CD4-positive, alpha-beta T cell treated with Interleukin-17A for 4 hours (primary cell): ENCODE data around the gene SERTAD3.
"Not testable (repeated sequence)": the region's sequence is repeated elsewhere in the genome, so short reads cannot be mapped to it uniquely, and the experiment has no call there.

Experiments
- DNase-seq: peaks from one replicate; pipeline ENCODE4 v3.0.0-alpha.2; 2020; ENCODE audit warnings: mixed read lengths

Gene SERTAD3, protein sequence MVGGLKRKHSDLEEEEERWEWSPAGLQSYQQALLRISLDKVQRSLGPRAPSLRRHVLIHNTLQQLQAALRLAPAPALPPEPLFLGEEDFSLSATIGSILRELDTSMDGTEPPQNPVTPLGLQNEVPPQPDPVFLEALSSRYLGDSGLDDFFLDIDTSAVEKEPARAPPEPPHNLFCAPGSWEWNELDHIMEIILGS

DNA sequence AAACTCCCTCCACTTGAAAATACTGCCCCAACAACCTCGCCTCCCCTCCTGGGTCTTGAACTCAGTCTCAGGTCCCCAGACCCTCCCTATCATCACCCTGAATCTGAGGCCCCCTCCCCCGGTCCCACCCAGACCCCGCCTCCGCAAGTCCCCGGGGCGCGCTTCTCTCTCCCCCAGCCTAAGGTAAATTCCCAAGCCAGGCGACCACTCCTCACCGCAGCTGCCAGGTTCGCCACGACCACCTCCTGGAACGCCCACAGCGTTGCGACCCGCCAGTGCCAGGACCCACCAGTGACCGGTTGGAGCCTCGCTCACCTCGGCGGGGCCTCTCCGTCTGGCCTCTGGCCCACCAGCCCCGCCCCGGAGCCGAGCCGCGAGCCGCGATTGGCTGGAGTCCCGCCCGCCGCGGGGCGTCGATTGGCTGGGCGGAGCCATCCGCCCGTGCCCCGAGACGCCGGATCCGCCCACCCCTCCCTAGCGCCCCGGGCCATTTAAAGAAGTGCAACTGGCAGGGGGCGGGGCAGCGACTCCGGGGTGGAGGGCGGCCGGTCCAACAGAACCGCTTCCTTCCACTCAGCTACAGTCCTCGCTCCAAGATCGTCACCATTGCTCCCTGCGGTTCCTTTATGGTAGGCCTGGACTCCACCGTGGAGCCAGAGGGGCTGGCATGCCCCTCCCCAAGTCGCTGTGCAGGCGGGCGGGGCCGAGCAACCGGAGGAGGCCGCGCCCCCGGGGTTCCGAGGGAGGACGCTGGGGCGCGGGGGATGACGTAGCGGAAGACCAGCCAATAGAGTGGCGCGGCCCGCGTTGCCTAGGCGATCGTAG, at the start of gene SERTAD3:
Gene SERTAD3 (minus strand): TSS at position 336 of the 825 bp plus-strand sequence. CDS start 2,255 bp downstream, outside the sequence.
- peak; percentile 98 for DNase-seq

DNA sequence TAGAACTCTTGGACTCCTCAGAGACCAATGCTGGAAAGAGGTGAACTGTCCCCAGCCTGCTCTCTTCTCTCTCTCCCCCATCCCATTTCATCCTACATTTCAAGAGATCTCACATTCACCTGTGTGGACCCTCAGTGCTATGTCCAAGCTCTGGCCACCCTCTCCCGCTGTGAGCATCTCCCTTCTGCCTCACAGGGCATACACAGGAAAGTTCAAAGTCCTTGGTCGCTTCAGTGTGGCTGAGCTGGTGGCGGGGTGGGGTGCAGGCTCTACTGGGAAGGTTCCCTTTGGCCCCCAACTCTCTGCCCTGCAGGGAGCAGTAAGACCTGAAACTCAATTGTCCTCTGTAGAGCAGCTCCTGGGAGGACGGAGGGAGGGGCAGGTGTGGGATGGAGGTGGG, 49.6 kb upstream of the SERTAD3 start:
- no peak for DNase-seq

DNA sequence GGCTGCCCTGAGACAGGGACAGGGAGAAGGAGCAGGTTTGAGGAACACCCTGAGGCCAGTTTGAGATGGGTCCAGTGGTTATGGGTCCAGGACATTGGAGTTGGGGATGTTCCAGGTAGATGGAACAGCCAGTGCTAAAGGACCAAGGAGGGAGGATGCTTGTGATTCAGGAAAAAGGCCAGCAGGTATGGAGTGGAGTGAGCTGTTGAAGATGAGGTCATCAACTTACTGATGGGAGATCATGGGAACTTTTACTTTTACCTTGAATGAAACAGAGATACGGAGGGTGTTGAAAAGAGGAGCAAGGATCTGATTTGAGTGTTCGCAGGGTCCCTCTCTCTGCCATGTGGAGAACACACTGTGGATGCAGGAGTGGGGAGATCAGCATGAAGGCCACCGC, 48.1 kb upstream of the SERTAD3 start:
- DNase-seq: no peak

DNA sequence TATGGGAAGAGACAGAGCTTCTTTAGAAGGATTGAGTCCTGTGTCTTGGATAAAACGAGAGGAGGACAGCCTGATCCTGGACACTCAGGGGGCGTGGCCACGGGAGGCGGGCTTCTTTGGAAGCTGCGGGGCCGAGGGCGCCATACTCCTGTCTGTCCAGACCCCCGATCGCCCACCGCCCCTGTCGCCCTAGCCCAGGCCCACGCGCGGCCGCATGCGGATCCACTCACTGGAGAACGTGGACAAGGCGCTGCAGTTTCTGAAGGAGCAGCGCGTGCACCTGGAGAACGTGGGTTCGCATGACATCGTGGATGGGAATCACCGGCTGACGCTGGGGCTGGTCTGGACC, 45.7 kb upstream of the SERTAD3 start:
- no peak for DNase-seq

DNA sequence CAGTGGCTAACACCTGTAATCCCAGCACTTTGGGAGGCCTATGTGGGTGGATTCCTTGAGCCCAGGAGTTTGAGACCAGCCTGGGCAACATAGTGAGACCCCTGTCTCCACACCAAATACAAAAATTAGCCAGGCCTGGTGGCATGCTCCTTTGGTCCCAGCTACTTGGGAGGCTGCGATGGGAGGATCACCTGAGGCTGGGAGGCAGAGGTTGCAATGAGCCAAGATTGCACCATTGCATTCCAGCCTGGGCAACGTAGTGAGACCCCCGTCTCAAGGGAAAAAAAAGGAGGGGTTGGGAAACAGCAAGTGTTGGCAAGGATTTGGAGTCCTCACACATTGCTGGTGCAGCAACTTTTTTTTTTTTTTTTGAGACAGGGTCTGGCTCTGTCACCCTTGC, 41.9 kb upstream of the SERTAD3 start:
- no peak for DNase-seq

DNA sequence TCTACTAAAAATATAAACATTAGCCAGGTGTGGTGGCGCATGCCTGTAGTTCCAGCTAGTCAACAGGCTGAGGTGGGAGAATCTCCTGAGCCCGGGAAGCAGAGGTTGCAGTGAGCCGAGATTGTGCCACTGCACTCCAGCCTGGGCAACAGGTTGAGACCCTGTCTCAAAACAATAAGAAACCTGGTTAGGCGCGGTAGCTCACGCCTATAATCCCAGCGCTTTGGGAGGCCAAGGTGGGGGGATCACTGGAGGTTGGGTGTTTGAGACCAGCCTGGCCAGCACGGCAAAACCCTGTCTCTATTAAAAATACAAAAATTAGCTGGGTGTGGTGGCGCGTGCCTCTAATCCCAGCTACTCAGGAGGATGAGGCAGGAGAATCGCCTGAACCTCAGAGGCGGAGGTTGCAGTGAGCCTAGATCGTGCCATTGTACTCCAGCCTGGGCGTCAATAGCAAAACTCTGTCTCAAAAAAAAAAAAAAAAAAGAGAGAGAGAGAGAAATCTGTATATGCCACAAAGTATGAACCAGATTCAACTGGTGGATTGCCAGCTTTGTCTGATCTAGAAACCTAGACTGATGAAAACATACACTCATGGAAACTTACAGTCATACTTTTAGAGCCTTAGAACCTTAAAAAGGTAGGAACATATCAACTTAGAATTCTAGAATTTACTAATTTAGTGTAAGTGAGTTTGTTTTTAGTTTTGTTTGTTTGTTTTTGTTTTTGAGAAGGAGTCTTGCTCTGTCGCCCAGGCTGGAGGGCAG, 31.9 kb upstream of the SERTAD3 start:
- DNase-seq: not testable (repeated sequence)

DNA sequence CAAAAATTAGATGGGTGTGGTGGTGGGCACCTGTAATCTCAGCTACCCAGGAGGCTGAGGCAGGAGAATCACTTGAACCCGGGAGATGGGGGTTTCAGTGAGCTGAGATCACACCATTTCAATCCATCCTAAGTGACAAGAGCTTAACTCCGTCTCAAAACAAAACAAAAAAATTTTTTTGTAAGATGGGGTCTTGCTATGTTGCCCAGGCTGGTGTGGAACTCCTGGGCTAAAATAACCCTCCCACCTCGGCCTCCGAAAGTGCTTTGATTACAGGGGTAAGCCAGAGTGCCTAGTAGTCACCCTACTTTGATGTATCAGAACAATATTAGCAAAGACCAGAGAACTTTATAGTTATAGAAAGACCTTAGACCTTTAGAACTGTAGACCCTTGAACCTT, 30.6 kb upstream of the SERTAD3 start:
- DNase-seq: no peak

DNA sequence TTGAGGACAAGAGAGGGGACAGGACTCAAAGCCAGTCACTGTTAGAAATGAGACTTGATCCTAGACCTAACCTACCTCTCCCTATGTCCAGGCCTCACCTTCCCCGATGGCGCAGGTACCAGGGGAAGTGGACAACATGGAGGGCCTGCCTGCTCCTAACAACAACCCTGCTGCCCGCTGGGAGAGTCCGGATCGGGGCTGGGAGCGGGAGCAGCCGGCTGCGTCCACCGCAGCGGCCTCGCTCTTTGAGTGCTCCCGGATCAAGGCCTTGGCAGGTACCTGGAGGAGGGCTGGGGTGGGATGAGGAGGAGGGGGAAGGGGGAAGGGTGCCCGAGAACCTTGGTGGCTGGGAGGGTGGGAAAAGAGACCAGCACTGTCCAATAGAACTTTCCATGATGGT, 28.4 kb upstream of the SERTAD3 start:
- no peak for DNase-seq

DNA sequence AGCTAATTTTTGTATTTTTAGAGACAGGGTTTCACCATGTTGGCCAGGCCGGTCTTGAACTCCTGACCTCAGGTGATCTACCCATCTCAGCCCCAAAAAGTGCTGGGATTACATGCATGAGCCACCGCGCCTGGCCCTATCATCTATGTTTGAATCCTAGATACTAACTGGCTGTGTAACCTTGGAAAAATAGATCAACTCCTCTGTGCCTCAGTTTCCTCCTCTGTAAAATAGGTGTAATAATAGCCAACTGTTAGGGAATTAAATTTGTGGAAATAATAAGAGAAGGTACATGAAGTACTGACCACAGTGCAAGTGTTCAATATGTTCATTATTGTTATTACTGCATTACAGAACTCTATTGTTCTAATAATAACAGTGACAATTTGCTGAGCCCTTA, 27.0 kb upstream of the SERTAD3 start:
- no peak for DNase-seq

DNA sequence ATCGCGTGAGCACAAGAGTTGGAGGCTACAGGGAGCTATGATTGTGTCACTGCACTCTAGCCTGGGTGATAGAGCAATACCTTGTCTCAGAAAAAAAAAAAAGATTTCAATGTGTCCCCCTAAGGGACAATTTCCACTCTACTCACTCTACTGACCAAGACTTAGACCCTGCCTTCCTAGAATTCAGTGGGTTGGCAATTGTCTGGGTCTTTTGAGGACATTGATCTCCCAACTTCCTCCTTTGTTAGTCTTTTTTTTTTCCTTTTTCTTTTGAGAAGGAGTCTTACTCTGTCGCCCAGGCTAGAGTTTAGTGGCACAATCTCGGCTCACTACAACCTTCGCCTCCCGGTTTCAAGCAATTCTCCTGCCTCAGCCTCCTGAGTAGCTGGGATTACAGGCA, 24.9 kb upstream of the SERTAD3 start:
- no peak for DNase-seq

DNA sequence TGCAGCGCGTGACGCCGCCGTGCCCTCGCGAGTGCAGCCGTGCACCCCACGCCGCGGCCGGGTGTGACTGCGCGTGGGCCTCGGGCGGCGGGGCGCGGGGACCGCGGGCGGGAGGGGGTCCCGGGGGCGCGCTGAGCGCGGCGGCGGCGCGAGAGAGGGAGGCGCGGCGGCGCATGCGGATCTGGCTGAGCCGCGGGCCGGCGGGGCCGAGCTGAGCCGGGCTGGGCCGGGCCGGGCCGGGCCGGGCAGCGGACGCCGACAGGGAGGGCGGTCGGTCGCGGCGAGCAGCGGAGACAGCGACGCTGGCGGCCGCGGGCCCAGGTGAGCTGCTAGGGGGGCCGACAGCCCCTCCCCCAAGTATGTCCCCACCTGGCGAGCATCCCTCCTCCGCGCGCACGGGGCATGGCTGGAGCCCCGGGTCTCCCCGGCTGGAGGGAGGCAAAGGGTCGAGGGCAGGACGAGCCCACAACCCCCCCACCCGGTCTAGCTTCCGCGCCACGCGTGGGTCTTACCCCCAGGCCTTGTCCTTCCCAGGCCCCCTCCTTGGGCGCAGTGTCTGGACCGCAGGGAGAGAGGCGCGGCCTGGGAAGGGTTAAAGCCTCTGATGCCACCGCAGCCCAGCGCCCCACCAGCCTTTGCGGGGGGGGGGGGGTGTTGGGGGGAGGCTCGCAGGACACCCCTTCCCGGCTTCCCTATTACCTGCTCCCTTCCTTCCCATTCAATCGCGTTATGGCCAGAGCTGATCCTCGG, 23.0 kb upstream of the SERTAD3 start, which contains the start of gene SPTBN4:
Gene SPTBN4 (plus strand): TSS at position 17 of the 750 bp plus-strand sequence. CDS start 5,621 bp downstream, outside the sequence.
- peak; percentile 6 for DNase-seq

DNA sequence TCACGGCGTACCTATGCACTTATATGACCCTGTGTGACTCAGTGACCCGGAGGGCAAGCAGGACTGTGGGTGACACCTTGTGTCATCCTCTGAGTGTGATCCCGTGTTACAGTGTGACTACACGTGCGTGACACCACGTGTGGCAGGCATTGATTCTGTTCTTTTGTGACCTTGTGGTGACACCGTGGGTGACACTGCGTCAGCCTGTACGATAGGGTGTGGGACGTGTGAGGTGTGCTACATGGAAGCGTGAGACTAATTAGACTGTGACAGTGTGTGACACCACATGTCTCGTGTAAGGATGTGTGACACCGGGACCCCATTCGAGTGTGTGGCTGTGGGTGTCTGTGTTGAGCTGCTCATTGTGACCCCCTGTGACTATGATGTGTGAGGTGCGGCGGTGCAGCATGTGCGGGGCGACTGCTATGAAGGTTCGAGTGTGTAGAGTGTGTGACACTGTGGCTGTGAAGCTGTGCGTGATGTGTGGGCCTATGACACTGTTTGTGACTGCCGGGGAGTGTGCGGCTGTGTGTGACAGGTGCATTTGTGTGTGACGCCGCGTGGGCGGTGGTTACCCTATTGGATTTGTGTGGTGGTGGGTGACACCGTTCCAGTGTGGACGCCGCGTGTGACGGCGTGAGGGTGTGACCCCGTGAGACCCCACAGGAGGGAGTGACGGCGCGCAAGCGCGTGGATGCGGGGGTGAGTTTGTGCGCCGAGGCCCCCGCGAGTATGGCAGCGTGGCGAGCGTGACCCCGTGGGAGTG, 22.3 kb upstream of the SERTAD3 start:
- DNase-seq: peak; percentile 31

DNA sequence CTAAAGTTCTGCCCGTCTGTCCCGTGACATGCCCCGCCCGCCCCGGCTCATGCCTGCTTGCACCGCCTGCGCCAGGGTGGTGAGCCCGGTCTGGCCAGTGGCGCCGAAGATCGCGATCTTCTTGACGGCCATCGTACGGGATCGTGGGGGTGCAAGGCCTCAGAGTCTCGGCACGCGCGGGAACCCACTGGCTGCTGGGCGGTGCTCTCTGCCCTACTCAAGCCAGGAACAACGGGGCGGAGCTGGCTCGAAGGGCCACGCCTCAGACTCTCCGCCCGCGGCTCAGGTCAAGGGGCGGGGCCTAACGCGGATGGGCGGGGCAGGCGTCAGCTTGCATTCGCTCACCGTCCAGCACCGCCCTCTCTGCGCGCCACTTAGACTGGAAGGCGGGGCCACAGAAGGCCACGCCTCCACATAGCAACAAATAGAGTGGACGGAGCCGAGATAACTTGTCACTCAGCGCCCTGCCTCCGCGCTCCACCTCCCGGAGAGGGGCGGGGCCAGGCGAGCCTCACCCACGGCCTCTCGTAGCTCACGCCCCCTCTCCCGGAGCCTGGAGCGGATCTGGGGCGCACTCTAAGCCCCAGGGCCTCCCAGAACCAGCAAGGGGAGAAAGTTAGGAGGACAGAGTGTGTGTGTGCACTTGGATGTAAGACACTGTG, 21.6 kb upstream of the SERTAD3 start, which contains the start of gene BLVRB:
Gene BLVRB (minus strand): TSS at position 189 of the 662 bp plus-strand sequence. CDS start 57 bp downstream, at position 132.
- DNase-seq: peak; percentile 100

DNA sequence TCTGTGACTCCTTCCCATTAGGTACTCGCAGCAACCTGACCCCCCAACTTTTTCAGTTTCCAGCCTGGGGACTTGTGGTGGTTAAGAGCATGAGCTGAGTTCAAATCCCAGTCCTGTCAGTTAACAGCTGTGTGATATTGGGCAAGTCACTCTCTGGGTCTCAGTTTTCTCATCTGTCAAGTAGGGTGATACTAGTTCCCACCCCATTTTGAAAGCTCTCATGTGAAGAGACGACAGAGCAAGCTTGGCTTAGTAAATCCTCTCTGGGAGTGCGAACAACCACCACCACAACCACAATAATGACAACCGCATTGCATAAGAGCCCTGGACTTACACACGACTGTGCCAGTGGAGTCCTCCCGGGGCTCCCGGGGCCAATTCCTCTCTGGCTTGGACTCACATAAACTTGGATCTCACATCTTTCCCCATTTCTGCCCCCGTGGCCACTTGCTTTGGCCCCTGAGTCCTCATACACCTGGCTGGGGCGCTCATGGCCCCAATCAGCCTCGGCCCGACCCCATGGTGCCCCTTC, 21.0 kb upstream of the SERTAD3 start:
- no peak for DNase-seq

DNA sequence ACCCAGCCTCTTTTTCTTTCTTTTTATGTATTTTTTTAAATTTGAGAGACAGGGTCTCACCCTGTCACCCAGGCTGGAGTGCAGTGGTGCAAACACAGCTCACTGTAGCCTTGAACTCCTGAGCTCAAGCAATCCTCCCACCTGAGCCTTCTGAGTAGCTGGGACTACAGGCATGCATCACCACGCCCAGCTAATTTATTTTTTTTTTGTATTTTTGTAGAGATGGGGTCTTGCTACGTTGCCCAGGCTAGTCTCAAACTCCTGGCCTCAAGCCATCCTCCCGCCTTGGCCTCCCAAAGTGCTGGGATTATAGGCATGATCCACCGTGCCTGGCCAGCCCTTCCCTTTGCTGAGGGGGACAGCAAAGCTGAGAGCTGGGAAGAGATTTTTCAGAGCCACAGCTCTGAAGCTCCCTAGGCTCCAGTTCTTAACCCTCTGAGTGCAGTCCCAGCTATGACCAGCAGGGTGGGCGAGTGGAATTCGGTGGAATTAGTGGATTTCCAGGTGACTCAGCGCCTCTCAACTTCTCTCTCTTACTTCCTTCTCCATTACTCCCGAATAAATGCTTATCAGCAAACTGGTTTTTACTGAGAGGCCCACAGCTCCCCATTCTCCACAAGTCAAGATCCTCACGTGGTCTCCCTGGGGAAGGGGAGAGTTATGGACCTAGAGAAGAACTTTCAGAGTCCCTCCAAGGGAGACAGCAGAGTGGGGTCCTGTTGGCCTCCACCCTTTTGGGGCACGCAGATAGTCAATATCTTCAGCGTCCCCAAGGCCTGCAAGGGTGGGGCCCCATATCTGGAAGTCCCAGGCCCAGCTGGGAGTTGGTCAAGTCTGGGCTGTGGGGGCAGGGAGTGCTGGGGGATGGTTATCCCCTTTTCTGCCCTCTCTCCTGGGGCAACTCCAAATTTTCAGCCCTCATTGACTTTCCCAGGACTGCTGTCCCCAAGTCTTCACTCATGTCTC, 20.2 kb upstream of the SERTAD3 start:
- DNase-seq: peak; percentile 83

DNA sequence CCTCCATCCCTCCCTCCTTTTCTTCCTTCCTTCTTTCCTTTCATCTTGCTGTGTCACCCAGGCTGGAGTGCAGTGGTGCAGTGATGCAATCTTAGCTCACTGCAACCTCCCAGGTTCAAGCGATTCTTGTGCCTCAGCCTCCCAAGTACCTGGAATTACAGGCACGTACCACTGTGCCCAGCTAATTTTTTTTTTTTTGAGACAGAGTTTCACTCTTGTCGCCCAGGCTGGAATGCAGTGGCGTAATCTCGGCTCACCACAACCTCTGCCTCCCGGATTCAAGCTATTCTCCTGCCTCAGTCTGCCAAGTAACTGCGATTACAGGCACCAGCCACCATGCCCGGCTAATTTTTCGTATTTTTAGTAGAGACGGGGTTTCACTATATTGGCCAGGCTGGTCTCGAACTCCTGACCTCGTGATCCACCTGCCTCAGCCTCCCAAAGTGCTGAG, 19.5 kb upstream of the SERTAD3 start:
- not testable (repeated sequence) for DNase-seq

DNA sequence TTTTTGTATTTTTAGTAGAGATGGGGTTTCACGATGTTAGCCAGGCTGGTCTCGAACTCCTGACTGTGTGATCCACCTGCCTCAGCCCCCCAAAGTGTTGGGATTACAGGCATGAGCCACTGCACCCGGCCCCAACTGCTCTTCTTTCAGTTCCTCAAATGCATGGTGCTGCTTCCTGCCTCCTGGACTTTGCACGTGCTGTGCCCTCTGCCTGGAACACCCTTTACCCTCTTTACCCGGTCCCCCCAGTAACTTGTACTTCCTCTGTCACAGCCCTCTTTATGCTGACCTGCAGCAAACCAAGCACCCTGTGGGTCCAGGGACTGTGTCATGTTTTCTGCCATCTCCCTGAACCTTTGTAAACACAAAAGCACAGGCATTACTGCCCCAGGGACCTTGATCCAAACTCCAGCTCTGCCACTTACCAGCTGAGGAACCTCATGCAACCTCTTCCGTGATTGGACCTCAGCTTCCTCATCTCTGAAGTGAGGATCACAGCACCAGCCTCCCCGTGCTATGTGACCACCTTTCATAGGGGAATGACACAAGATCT, 17.6 kb upstream of the SERTAD3 start:
- no peak for DNase-seq

DNA sequence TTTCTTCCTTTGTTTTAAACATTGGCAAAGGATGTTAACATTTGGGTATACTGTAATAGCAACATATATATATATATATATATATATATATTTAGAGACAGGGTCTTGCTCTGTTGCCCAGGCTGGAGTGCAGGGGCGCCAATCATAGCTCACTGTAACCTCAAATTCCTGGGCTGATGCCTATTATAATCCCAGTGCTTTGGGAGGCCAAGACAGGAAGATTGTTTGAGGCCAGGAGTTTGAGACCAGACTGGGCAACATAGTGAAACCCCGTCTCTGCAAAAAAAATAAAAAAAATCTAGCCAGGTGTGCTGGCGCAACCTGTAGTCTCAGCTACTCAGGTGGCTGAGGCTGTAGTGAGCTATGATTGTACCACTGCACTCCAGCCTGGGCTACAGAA, 16.1 kb upstream of the SERTAD3 start:
- no peak for DNase-seq

DNA sequence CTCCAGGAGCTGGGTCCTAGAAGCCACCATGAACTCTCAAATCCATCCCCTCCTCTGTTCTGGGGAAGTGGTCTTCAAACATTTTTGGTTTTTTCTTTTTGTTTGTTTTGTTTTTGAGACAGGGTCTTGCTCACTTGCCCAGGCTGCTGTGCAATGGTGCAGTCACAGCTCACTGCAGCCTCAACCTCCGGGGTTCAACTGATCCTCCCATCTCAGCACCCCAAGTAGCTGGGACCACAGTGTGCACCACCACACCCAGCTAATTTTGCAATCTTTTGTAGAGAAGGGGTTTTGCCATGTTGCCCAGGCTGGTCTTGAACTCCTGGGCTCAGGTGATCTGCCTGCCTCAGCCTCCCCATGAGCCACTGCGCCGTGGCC, 14.5 kb upstream of the SERTAD3 start:
- DNase-seq: no peak
